Colonic mucosa (tissue), 4 donors: ENCODE results near the gene CHST9. TPM values are rescaled to one million over a fixed set of nuclear protein-coding genes. Genes with fewer than 3 reads are reported as not detected.

Source experiments
- DNase-seq: peaks from one replicate; pipeline ENCODE4 v3.0.0-alpha.2; 2020
- H3K27ac ChIP-seq: fragments of 200-600 bp; one replicate; pipeline ENCODE4 v1.8.0; 2021
- H3K27me3 ChIP-seq: fragments of 200-600 bp; one replicate; pipeline ENCODE4 v1.8.0; 2021
- H3K36me3 ChIP-seq: fragments of 200-600 bp; one replicate; pipeline ENCODE4 v1.8.0; 2021
- H3K4me1 ChIP-seq: fragments of 200-600 bp; one replicate; pipeline ENCODE4 v1.8.0; 2021; ENCODE audit warnings: mild to moderate bottlenecking
- H3K4me3 ChIP-seq: fragments of 200-600 bp; one replicate; pipeline ENCODE4 v1.8.0; 2021
- H3K9ac ChIP-seq, 2 donors: one replicate each; pipeline ENCODE4 v1.7.0; 2013; ENCODE audit warnings: control low read depth in 2 of 2, low read depth in 2 of 2, low read length in 2 of 2
- H3K9me3 ChIP-seq: fragments of 200-600 bp; one replicate; pipeline ENCODE4 v1.8.0; 2021
- CTCF ChIP-seq: fragments of 200-600 bp; IDR thresholded peaks from one replicate; pipeline ENCODE4 v1.8.0; 2022; ENCODE audit warnings: antibody characterized with exemption, mild to moderate bottlenecking
- intact Hi-C: fragments of 100-400 bp; cut with DNase I; formaldehyde crosslinking; loops from one replicate; pipeline ENCODE4 v1.14.1; 2022
- total RNA-seq, 2 donors: library from RNA; stranded (reverse); fragmentation: NEBNext Ultra II Directional in 1 of 2; extraction: Animal tissue kit (Norgen Biotek cat#: 25700) in 1 of 2; gene quantifications; one replicate each; pipeline ENCODE4 v1.2.1, GENCODE V29; 2021
- donor health status: healthy.
- donor health status: DM: no; HTN: no; CAD: no.
- donor health status: DM: no; HTN: no; CAD: no.

CHST9 gene
- total RNA-seq, 2 donors from 2014 or later = 0.05 to 0.32 TPM

GRCh38 chr18:27017901-27018500 lies 167.1 kb downstream of the CHST9 start:
- no peaks in the 10 kb centered on the region for H3K27me3 ChIP-seq

DNA sequence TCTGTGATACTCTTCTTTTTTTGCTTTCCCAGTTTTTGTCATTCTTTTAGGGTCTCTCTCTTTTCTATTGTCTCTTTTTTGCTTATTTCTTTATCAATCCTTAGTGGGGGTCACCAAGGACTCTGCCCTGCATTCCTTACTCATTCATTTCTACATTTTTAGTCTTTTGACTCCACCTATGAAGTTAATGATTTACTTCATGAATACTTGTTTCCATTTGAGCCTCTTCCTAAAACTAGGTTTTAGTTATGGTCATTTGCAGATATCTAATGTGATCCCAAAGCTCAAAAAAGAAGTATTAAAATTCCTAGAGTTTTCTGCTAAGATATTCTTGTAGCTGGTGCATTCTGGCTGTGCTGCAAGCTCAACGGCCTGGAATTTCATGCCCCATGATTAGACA lies 170.3 kb downstream of the CHST9 start:
- TF ChIP-seq CTCF = no peak
- no peaks in the 10 kb centered on the region for H3K4me1 ChIP-seq
- H3K36me3 ChIP-seq = no peaks in the 10 kb centered on the region
- H3K9me3 ChIP-seq = no peaks in the 10 kb centered on the region
- DNase-seq = no peak
- intact Hi-C loops = loop anchor here (5.0 kb wide), 1 partner anchor 587 kb away; no protein-coding TSS in a partner anchor
- H3K27ac ChIP-seq = no peak overlapping the region
- H3K4me3 ChIP-seq = no peak overlapping the region
- H3K9ac ChIP-seq = no peak overlapping the region
- no peaks in the 10 kb centered on the region for H3K27me3 ChIP-seq

More at GRCh38 chr18:27017901-27018500, 167.1 kb downstream of the CHST9 start:
- H3K27ac ChIP-seq = no peak overlapping the region
- intact Hi-C loops = loop anchor here (5.0 kb wide), 1 partner anchor 584 kb away; no protein-coding TSS in a partner anchor
- no peak for DNase-seq
- no peaks in the 10 kb centered on the region for H3K9me3 ChIP-seq
- H3K36me3 ChIP-seq = no peaks in the 10 kb centered on the region
- no peak overlapping the region for H3K4me3 ChIP-seq
- no peaks in the 10 kb centered on the region for H3K4me1 ChIP-seq
- TF ChIP-seq CTCF = peak; percentile 27
- H3K9ac ChIP-seq = no peak overlapping the region

DNA sequence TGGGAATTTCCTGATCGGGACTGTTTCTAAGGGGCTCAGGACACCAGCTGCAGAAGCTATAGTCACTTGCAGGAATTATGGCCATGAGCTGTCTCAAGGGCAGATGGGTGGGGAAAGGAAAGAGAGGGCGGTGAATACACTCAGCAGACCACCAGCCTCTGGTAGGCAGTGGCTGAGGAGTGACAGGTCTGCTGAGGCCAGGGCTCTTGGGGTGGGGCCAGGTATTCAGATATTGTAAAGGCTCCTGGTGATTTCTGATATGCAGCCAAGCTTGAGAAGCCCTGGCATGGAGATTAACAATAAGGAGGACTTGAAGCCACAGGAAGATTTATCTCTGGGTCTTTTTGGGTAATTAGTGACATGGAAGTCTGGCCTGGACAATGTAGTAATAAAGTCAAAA lies 174.3 kb downstream of the CHST9 start:
- intact Hi-C loops = no loop called here
- no peak overlapping the region for H3K27ac ChIP-seq
- H3K9ac ChIP-seq = no peak overlapping the region
- H3K4me3 ChIP-seq = no peak overlapping the region
- H3K27me3 ChIP-seq = no peaks in the 10 kb centered on the region
- no peak for TF ChIP-seq CTCF
- H3K4me1 ChIP-seq = no peaks in the 10 kb centered on the region
- no peaks in the 10 kb centered on the region for H3K36me3 ChIP-seq
- DNase-seq = no peak
- no peaks in the 10 kb centered on the region for H3K9me3 ChIP-seq

GRCh38 chr18:27009293-27009692 lies 175.8 kb downstream of the CHST9 start:
- Histone ChIP-seq H3K36me3 (no peaks in the 10 kb centered on the region), H3K9ac (no peak overlapping the region), H3K4me1 (no peaks in the 10 kb centered on the region), H3K27me3 (no peaks in the 10 kb centered on the region), H3K4me3 (no peak overlapping the region), H3K9me3 (no peaks in the 10 kb centered on the region), H3K27ac (no peak overlapping the region)
- DNase-seq = no peak
- intact Hi-C loops = loop anchor here (5.0 kb wide), 1 partner anchor 197 kb away; no protein-coding TSS in a partner anchor
- no peak for TF ChIP-seq CTCF

- no peak overlapping the region for H3K27ac ChIP-seq
- H3K36me3 ChIP-seq = no peaks in the 10 kb centered on the region
- no peak for TF ChIP-seq CTCF
- H3K4me3 ChIP-seq = no peak overlapping the region
- DNase-seq = no peak
- no peaks in the 10 kb centered on the region for H3K9me3 ChIP-seq
- H3K9ac ChIP-seq = no peak overlapping the region
- intact Hi-C loops = loop anchor here (5.0 kb wide), 1 partner anchor 196 kb away; no protein-coding TSS in a partner anchor
- no peaks in the 10 kb centered on the region for H3K4me1 ChIP-seq
- no peaks in the 10 kb centered on the region for H3K27me3 ChIP-seq
Observed at GRCh38 chr18:27008575-27008974, 176.5 kb downstream of the CHST9 start.
